Activated T-cell treated with anti-CD3 and anti-CD28 coated beads, Interleukin-2, amount 50 U/mL, for 72 hours (primary cell): Measurements from ENCODE around the gene TMEM255B. TPM values are rescaled to one million over a fixed set of nuclear protein-coding genes. Genes with fewer than 3 reads are reported as not detected.

Experiments
- ATAC-seq, 2 donors: fragments of 150-1000 bp; cut with Tn5 transposase; replicated peaks in 1 of 2; 2 replicates each; pipeline ENCODE4 v1.10.0; 2021; ENCODE audit warnings: moderate library complexity in 2 of 2, mild to moderate bottlenecking in 1 of 2
- DNase-seq, 2 donors: peaks; one replicate each; pipeline ENCODE4 v3.0.0; 2021 to 2022; ENCODE audit warnings: mixed read lengths in 1 of 2
- H3K27ac Mint-ChIP-seq: one replicate; pipeline ENCODE4 v1.8.0; 2022; ENCODE audit warnings: mild to moderate bottlenecking, moderate library complexity, mixed read lengths
- H3K27me3 Mint-ChIP-seq: one replicate; pipeline ENCODE4 v1.8.0; 2022; ENCODE audit warnings: low read depth, mixed read lengths
- H3K36me3 Mint-ChIP-seq, 2 donors: one replicate each; pipeline ENCODE4 v1.8.0; 2022; ENCODE audit warnings: mixed read lengths in 2 of 2, mild to moderate bottlenecking in 1 of 2; ENCODE audit not compliant: insufficient read depth in 2 of 2
- H3K4me1 Mint-ChIP-seq: one replicate; pipeline ENCODE4 v1.8.0; 2022; ENCODE audit warnings: low read depth, mixed read lengths
- H3K4me3 Mint-ChIP-seq, 2 donors: one replicate each; pipeline ENCODE4 v1.8.0; 2022; ENCODE audit warnings: mild to moderate bottlenecking in 2 of 2, mixed read lengths in 2 of 2, moderate library complexity in 2 of 2
- H3K9me3 Mint-ChIP-seq, 2 donors: one replicate each; pipeline ENCODE4 v1.8.0; 2022; ENCODE audit warnings: mixed read lengths in 2 of 2
- total RNA-seq, 2 donors: library from RNA; stranded (reverse); gene quantifications; one replicate each; pipeline ENCODE4 v1.2.3, GENCODE V29; 2022

TMEM255B gene
- total RNA-seq, 2 donors from 2014 or later = 1.2 TPM

GRCh38 chr13:113851826-113852535, 93.0 kb downstream of the TMEM255B start:
- Mint-ChIP-seq H3K36me3 (no peaks in the 10 kb centered on the region), H3K27me3 (peaks cover 14% of the 10 kb centered on the region), H3K4me3 (no peak overlapping the region), H3K4me1 (peaks cover 6% of the 10 kb centered on the region), H3K9me3 (no peaks in the 10 kb centered on the region), H3K27ac (no peak overlapping the region)
- DNase-seq = no peak
- ATAC-seq = no peak

GRCh38 chr13:113852536-113853517, 93.8 kb downstream of the TMEM255B start:
- H3K27ac Mint-ChIP-seq = no peak overlapping the region
- H3K9me3 Mint-ChIP-seq = no peaks in the 10 kb centered on the region
- DNase-seq (no peak), ATAC-seq (no peak)
- peaks cover 14% of the 10 kb centered on the region for H3K27me3 Mint-ChIP-seq
- H3K4me1 Mint-ChIP-seq = peaks cover 6% of the 10 kb centered on the region
- no peaks in the 10 kb centered on the region for H3K36me3 Mint-ChIP-seq
- no peak overlapping the region for H3K4me3 Mint-ChIP-seq

DNA sequence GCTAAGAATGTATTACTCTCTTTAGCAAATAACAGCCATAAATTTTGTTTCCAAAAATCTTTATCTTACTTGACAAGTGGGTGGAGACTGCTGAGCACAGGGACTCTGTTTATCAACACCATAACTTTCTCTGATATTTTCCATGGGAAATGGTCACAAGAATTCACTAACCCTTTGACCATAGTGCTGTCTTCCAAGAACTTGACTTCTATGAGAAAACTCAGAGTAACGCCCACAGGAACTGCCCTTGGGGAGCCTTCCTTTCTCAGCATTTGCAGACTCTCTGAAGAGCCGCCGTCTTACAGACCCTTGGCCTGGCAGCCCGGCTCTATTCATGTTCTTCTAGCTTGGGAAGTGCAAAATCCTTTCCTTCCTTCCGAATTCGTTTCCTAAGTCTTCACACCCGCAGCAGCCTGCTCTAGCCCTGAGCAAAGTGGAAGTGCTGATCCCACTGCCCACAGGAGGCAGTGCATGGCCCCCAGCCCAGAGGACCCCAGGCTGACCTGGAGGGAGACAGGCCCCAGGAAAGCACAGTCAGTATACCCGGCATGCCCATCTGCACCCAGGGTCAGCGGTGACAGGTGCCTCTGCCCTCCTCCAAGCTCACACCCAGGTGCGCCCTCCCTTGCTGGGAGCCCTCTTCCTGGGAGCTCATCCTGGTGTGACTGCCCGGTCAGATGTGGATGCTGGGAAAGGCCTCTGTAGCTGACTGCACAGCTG, 94.7 kb downstream of the TMEM255B start:
- ATAC-seq (no peak), DNase-seq (no peak)
- Mint-ChIP-seq H3K4me3 (no peak overlapping the region), H3K27me3 (peaks cover 14% of the 10 kb centered on the region), H3K36me3 (no peaks in the 10 kb centered on the region), H3K9me3 (peaks cover 3 to 6% of the 10 kb centered on the region in 2 donors), H3K27ac (no peak overlapping the region), H3K4me1 (peaks cover 6% of the 10 kb centered on the region)

DNA sequence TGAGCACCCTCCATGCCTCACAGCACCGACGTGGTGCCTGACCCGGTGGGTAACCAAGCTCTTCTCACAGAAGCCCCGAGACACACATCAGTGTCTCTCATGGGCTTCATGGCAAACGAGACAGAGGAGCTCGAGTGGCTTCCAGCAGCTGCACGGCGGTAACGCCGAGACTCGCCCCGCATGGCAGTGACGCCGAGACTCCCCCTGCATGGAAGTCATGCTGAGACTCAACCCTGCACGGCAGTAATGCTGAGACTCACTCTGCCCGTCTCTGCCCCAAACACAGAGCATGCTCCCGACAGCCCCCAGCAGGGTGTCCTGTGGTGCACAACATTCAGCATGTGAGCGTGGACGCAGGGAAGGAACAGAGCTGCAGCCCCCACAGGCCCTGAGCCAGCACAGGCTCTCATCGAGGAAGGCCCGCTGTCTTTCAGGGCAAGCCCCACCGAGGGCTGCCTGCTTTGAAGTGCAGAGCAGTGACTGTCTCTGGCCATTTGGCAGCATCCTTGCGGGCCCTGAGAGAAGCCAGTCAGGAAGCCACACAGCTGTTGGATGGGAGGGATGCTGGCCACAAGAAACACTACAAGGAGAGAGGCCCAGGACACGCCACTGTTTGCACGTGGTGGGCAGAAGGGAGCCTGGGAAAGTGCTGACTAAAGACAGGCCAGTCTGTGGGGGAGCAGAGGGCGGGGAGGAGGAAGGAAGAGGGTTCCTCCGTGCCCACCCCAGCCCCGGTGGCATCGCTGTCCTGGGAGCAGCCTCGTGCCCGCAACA, 95.4 kb downstream of the TMEM255B start:
- peaks cover 6% of the 10 kb centered on the region for H3K4me1 Mint-ChIP-seq
- DNase-seq (no peak), ATAC-seq (peak; percentile 21 to 34)
- H3K4me3 Mint-ChIP-seq = peak overlapping the region in 1 of 2 donors; percentile 3
- H3K27ac Mint-ChIP-seq = no peak overlapping the region
- peaks cover 0 to 2% of the 10 kb centered on the region in 2 donors for H3K36me3 Mint-ChIP-seq
- H3K9me3 Mint-ChIP-seq = peaks cover 10 to 13% of the 10 kb centered on the region in 2 donors
- peaks cover 14% of the 10 kb centered on the region for H3K27me3 Mint-ChIP-seq

- Mint-ChIP-seq H3K27me3 (peaks cover 21% of the 10 kb centered on the region), H3K36me3 (peaks cover 0 to 2% of the 10 kb centered on the region in 2 donors), H3K4me3 (no peak overlapping the region), H3K27ac (no peak overlapping the region), H3K9me3 (peaks cover 10 to 14% of the 10 kb centered on the region in 2 donors), H3K4me1 (peaks cover 6% of the 10 kb centered on the region)
- no peak for DNase-seq
- ATAC-seq = no peak
These were observed 96.2 kb downstream of the TMEM255B start for GRCh38 chr13:113855012-113855921.

GRCh38 chr13:113855931-113856715, 97.1 kb downstream of the TMEM255B start:
- H3K4me1 Mint-ChIP-seq = peaks cover 6% of the 10 kb centered on the region
- H3K36me3 Mint-ChIP-seq = peaks cover 0 to 2% of the 10 kb centered on the region in 2 donors
- H3K27ac Mint-ChIP-seq = no peak overlapping the region
- no peak overlapping the region for H3K4me3 Mint-ChIP-seq
- ATAC-seq = no peak
- no peak for DNase-seq
- H3K27me3 Mint-ChIP-seq = peaks cover 26% of the 10 kb centered on the region
- peaks cover 10 to 14% of the 10 kb centered on the region in 2 donors for H3K9me3 Mint-ChIP-seq

GRCh38 chr13:113856716-113857065, 97.7 kb downstream of the TMEM255B start:
- H3K27me3 Mint-ChIP-seq = peaks cover 32% of the 10 kb centered on the region
- peaks cover 0 to 2% of the 10 kb centered on the region in 2 donors for H3K36me3 Mint-ChIP-seq
- peaks cover 6% of the 10 kb centered on the region for H3K4me1 Mint-ChIP-seq
- no peak overlapping the region for H3K4me3 Mint-ChIP-seq
- peaks cover 10 to 14% of the 10 kb centered on the region in 2 donors for H3K9me3 Mint-ChIP-seq
- DNase-seq (no peak), ATAC-seq (no peak)
- H3K27ac Mint-ChIP-seq = no peak overlapping the region

DNA sequence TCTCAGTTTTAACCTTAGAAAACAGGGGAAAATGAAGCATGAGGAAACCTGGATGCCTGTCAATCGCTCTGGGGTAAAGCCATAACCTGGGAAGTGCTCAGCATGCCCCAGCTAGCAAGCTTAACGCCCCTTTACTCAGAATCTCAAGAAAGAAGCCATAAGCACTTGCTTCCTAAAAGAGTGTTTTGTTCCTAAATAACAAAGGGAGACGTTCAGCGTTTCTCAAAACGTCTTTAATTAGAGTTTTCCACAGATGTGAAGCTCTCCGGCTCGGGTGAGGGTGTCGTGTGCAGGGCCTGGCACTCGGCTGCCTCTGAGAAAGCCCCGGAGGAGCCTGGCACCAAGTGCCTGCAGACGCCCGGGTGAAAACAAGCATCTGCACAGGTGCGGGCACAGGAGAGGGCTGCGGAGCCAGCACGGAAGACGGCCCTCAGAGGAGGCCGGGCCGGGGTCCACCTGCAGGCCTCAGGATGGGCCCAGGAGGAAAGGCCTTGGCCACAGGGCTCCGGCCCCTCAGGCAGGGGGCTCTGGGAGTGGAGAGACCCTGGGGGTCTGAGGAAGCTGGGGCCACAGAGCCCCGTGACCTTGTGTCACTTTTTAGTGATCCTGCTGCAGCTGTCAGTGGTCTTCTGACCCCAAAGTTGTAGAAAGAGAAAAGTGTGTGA, 98.6 kb downstream of the TMEM255B start:
- ATAC-seq (no peak), DNase-seq (no peak)
- Mint-ChIP-seq H3K4me1 (peaks cover 12% of the 10 kb centered on the region), H3K4me3 (no peak overlapping the region), H3K27ac (no peak overlapping the region), H3K36me3 (peaks cover 0 to 2% of the 10 kb centered on the region in 2 donors), H3K9me3 (peaks cover 10 to 14% of the 10 kb centered on the region in 2 donors), H3K27me3 (peaks cover 42% of the 10 kb centered on the region)

DNA sequence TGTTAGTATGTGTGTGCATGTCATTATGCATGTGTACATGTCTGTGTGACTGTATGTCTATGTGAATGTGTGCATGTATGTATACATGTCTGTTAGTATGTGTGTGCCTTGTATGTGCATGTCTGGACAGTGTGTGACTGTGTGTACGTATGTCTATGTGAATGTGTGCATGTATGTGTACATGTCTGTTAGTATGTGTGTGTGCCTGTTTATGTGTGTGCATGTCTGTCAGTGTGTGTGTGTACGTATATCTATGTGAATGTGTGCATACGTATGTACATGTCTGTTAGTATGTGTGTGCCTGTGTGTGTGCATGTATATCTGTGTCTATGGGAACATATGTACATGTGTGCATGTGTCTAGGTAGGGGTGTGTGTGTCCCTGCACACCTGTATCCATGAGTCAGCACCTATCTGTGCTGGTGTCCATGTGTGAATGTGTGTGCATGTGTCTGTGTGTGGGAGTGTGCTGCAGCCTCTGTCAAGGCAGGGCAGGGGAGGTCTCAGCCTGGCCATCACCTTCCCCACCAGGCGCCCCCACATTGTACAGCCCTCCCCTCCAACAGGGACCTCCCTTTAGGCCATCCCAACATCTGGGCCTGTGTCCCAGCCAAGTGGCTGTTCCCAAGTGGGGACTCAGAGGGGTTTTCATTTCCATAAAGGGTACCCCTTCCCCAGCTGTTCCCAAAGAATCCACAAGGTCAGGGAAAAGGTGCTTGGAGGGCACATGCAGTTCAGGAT, 100.5 kb downstream of the TMEM255B start:
- Mint-ChIP-seq H3K4me3 (no peak overlapping the region), H3K36me3 (peaks cover 0 to 2% of the 10 kb centered on the region in 2 donors), H3K27me3 (peaks cover 41% of the 10 kb centered on the region), H3K4me1 (peaks cover 13% of the 10 kb centered on the region), H3K27ac (no peak overlapping the region), H3K9me3 (peaks cover 10 to 14% of the 10 kb centered on the region in 2 donors)
- DNase-seq (no peak), ATAC-seq (no peak)

GRCh38 chr13:113860051-113860664, 101.1 kb downstream of the TMEM255B start:
- no peak for DNase-seq
- Mint-ChIP-seq H3K4me3 (no peak overlapping the region), H3K36me3 (peaks cover 0 to 2% of the 10 kb centered on the region in 2 donors)

More at GRCh38 chr13:113860051-113860664, 101.1 kb downstream of the TMEM255B start:
- Mint-ChIP-seq H3K27ac (no peak overlapping the region), H3K9me3 (peaks cover 10 to 14% of the 10 kb centered on the region in 2 donors), H3K4me1 (peaks cover 11% of the 10 kb centered on the region), H3K27me3 (peaks cover 44% of the 10 kb centered on the region)
- ATAC-seq = no peak
